HepG2 (cell line): ENCODE measurements around the gene IL1A. TPM values are rescaled to one million over a fixed set of nuclear protein-coding genes. Genes with fewer than 3 reads are reported as not detected.

Experiments
- ARNT2 ChIP-seq: sonication (generic); formaldehyde crosslinking; IDR thresholded peaks from 2 replicates; pipeline ENCODE4 v1.8.0; 2022; ENCODE audit warnings: mild to moderate bottlenecking, low read depth, missing genetic modification reagents, moderate library complexity
- KLF11 ChIP-seq: IDR thresholded peaks from 2 replicates; pipeline ENCODE4 v1.6.1; 2016; ENCODE audit warnings: missing compliant biosample characterization
- MAFG ChIP-seq: sonication (generic); formaldehyde crosslinking; IDR thresholded peaks from 2 replicates; pipeline ENCODE4 v1.5.1; 2020; ENCODE audit warnings: mild to moderate bottlenecking, missing genetic modification reagents
- NCOR1 ChIP-seq: fragments of 200-600 bp; sonication (generic); IDR thresholded peaks from 2 replicates; pipeline ENCODE4 v1.7.0; 2017; ENCODE audit warnings: antibody characterized with exemption, low read length, borderline replicate concordance
- SIN3B ChIP-seq: fragments of 150-350 bp; IDR thresholded peaks from 2 replicates; pipeline ENCODE4 v1.6.1; 2014; ENCODE audit warnings: low read length
- SYNCRIP ChIP-seq: fragments of 200-400 bp; formaldehyde crosslinking; IDR thresholded peaks from 2 replicates; pipeline ENCODE4 v1.6.1; 2018; ENCODE audit warnings: mild to moderate bottlenecking, low read depth, low read length; ENCODE audit not compliant: insufficient read depth
- THYN1 ChIP-seq: sonication (generic); formaldehyde crosslinking; IDR thresholded peaks from 2 replicates; pipeline ENCODE4 v1.8.1; 2023; ENCODE audit warnings: low read depth, mild to moderate bottlenecking, moderate library complexity, missing genetic modification reagents, borderline replicate concordance
- ZBTB7A ChIP-seq: sonication (generic); formaldehyde crosslinking; IDR thresholded peaks from 2 replicates; pipeline ENCODE4 v1.8.0; 2022; ENCODE audit warnings: mild to moderate bottlenecking, missing genetic modification reagents
- ZFAT ChIP-seq: sonication (generic); formaldehyde crosslinking; conservative IDR thresholded peaks from 2 replicates; pipeline ENCODE4 v1.8.1; 2023; ENCODE audit warnings: missing genetic modification reagents, inconsistent platforms
- ZMYM2 ChIP-seq: sonication (generic); formaldehyde crosslinking; IDR thresholded peaks from 2 replicates; pipeline ENCODE4 v1.8.0; 2022; ENCODE audit warnings: mild to moderate bottlenecking, missing genetic modification reagents
- ZNF432 ChIP-seq: sonication (generic); formaldehyde crosslinking; IDR thresholded peaks from 2 replicates; pipeline ENCODE4 v1.5.0; 2020; ENCODE audit warnings: missing genetic modification reagents, mild to moderate bottlenecking, borderline replicate concordance
- ZNF589 ChIP-seq: sonication (generic); formaldehyde crosslinking; conservative IDR thresholded peaks from 2 replicates; pipeline ENCODE4 v1.8.0; 2022; ENCODE audit warnings: mild to moderate bottlenecking, moderate library complexity, missing genetic modification reagents
- ZNF614 ChIP-seq: IDR thresholded peaks from 2 replicates; pipeline ENCODE4 v1.6.1; 2018; ENCODE audit warnings: missing biosample characterization, missing genetic modification reagents, inconsistent platforms, borderline replicate concordance
- ZNF766 ChIP-seq: sonication (generic); formaldehyde crosslinking; IDR thresholded peaks from 2 replicates; pipeline ENCODE4 v1.5.0; 2020; ENCODE audit warnings: missing genetic modification reagents, borderline replicate concordance
- ZNF781 ChIP-seq: sonication (generic); formaldehyde crosslinking; IDR thresholded peaks from 2 replicates; pipeline ENCODE4 v1.5.1; 2020; ENCODE audit warnings: borderline replicate concordance, mild to moderate bottlenecking, missing genetic modification reagents; ENCODE audit errors: not compliant biosample characterization
- polyA plus RNA-seq, 8 experiments: library from polyadenylated mRNA; depleted of rRNA in 3 of 8; stranded (reverse) in 7 of 8; unstranded in 1 of 8; fragments of >200 nt; fragmentation: Illumina TruSeq in 4 of 8; extraction: Trizol in 4 of 8; gene quantifications; 2 replicates each; pipeline versions ENCODE4 v1.2.1 to v1.2.3, GENCODE V29; 2011 to 2016; ENCODE audit warnings: low read depth in 4 of 8, missing spikeins in 1 of 8, mixed read lengths in 1 of 8; ENCODE audit not compliant: insufficient read depth in 1 of 8
- total RNA-seq, 5 experiments: library from RNA; depleted of rRNA; stranded (reverse); fragments of >200 nt; fragmentation: Illumina TruSeq; extraction: Trizol; gene quantifications; 2 replicates each; pipeline ENCODE4 v1.2.3, GENCODE V29; 2016; ENCODE audit warnings: low read depth in 1 of 5
- TF ChIP-seq, protein P1 (sequence below), 2 experiments: fragments of 450-650 bp in 1 of 2; sonication (generic) in 1 of 2; formaldehyde crosslinking; IDR thresholded peaks; 2 replicates each; pipeline versions ENCODE4 v1.5.0 to v1.8.0; 2020 to 2022; ENCODE audit warnings: mild to moderate bottlenecking in 1 of 2, missing genetic modification reagents in 1 of 2
- TF ChIP-seq, protein P2 (sequence below): IDR thresholded peaks from 2 replicates; pipeline ENCODE4 v1.6.1; 2016; ENCODE audit warnings: control low read depth
- TF ChIP-seq, protein P3 (sequence below): IDR thresholded peaks from 2 replicates; pipeline ENCODE4 v1.6.1; 2016; ENCODE audit warnings: missing compliant biosample characterization, missing genetic modification reagents, borderline replicate concordance
- TF ChIP-seq, protein P4 (sequence below): IDR thresholded peaks from 2 replicates; pipeline ENCODE4 v1.6.1; 2016; ENCODE audit warnings: low read depth, borderline replicate concordance
- TF ChIP-seq, protein P5 (sequence below): sonication (generic); formaldehyde crosslinking; IDR thresholded peaks from 2 replicates; pipeline ENCODE4 v1.4.0; 2020; ENCODE audit warnings: missing genetic modification reagents, borderline replicate concordance

IL1A gene
- total and polyA plus RNA-seq, 2 of the 13 experiments (the other 11 are each of a cell fraction or from before 2014, with no cell fraction given) = not detected

DNA sequence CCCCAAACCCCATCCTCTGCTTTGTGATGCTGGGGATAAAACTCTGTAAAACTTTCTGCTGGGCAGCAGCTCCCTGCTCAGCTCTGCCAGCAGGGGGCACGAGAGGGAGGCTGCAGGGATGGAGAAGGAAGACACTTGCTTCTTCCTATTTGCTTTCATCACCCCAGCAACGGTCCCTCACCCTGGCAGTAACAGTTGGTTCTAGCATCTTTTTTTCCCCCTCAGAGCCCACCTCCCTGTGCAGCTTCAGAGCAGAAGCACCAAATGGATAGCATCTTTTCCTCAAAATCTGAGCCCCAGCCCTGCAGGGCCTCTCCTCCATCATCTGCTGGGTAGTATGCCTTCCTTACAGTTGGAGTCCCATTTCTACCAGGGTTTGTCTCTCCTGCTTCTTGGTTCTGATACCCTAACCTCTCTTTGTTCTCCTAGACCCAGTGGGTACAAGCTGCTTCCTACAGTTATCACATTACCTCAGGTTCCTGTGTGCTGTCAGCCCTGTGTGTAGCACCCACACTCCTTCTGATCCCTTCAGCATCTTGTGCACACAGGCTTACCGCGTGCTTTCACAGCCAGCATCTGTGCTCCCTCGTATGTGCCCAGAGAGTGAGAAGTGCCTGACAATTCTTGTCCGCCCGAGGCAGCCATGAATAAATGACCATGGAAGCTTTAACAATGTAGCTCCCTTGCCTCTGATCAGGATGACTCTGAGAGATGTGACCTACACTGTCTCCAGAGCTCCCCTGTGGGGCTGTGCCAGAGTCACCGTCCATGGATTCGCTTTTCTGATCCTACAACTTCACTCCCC is 34.3 kb downstream of the IL1A start (continued):
- TF ChIP-seq, protein P1, sequence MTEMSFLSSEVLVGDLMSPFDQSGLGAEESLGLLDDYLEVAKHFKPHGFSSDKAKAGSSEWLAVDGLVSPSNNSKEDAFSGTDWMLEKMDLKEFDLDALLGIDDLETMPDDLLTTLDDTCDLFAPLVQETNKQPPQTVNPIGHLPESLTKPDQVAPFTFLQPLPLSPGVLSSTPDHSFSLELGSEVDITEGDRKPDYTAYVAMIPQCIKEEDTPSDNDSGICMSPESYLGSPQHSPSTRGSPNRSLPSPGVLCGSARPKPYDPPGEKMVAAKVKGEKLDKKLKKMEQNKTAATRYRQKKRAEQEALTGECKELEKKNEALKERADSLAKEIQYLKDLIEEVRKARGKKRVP (CRISPR knock-in tag; IDR thresholded peaks at IDR 0.05) = peak in 1 of 2 experiments; percentile 10; a peak in 1 of 4 replicates
- no peak for TF ChIP-seq THYN1 (CRISPR knock-in tag)
- no peak for TF ChIP-seq SIN3B
- TF ChIP-seq ZBTB7A = no peak
- 0 out of 2 replicates have a peak, but pooled peaks have one; percentile 4 for TF ChIP-seq NCOR1
- TF ChIP-seq, protein P2, sequence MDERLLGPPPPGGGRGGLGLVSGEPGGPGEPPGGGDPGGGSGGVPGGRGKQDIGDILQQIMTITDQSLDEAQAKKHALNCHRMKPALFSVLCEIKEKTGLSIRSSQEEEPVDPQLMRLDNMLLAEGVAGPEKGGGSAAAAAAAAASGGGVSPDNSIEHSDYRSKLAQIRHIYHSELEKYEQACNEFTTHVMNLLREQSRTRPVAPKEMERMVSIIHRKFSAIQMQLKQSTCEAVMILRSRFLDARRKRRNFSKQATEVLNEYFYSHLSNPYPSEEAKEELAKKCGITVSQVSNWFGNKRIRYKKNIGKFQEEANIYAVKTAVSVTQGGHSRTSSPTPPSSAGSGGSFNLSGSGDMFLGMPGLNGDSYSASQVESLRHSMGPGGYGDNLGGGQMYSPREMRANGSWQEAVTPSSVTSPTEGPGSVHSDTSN (CRISPR knock-in tag) = no peak
- TF ChIP-seq, protein P3, sequence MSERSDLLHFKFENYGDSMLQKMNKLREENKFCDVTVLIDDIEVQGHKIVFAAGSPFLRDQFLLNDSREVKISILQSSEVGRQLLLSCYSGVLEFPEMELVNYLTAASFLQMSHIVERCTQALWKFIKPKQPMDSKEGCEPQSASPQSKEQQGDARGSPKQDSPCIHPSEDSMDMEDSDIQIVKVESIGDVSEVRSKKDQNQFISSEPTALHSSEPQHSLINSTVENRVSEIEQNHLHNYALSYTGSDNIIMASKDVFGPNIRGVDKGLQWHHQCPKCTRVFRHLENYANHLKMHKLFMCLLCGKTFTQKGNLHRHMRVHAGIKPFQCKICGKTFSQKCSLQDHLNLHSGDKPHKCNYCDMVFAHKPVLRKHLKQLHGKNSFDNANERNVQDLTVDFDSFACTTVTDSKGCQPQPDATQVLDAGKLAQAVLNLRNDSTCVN (CRISPR knock-in tag) = 0 out of 2 replicates have a peak, but pooled peaks have one; percentile 44
- no peak for TF ChIP-seq SYNCRIP
- no peak for TF ChIP-seq ZNF589 (CRISPR knock-in tag)
- TF ChIP-seq ZNF432 (CRISPR knock-in tag) = no peak
- TF ChIP-seq ZNF614 (CRISPR knock-in tag) = peak; percentile 82; the same call in 1 of the 2 replicates
- no peak for TF ChIP-seq ZFAT
- no peak for TF ChIP-seq ARNT2
- no peak for TF ChIP-seq ZNF781 (CRISPR knock-in tag)
- no peak for TF ChIP-seq MAFG (CRISPR knock-in tag)
- TF ChIP-seq ZMYM2 (CRISPR knock-in tag) = no peak
- TF ChIP-seq, protein P4, sequence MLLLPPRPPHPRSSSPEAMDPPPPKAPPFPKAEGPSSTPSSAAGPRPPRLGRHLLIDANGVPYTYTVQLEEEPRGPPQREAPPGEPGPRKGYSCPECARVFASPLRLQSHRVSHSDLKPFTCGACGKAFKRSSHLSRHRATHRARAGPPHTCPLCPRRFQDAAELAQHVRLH (CRISPR knock-in tag) = peak; percentile 89; the same call in 1 of the 2 replicates
- TF ChIP-seq KLF11 = no peak
- no peak for TF ChIP-seq ZNF766
- TF ChIP-seq, protein P5, sequence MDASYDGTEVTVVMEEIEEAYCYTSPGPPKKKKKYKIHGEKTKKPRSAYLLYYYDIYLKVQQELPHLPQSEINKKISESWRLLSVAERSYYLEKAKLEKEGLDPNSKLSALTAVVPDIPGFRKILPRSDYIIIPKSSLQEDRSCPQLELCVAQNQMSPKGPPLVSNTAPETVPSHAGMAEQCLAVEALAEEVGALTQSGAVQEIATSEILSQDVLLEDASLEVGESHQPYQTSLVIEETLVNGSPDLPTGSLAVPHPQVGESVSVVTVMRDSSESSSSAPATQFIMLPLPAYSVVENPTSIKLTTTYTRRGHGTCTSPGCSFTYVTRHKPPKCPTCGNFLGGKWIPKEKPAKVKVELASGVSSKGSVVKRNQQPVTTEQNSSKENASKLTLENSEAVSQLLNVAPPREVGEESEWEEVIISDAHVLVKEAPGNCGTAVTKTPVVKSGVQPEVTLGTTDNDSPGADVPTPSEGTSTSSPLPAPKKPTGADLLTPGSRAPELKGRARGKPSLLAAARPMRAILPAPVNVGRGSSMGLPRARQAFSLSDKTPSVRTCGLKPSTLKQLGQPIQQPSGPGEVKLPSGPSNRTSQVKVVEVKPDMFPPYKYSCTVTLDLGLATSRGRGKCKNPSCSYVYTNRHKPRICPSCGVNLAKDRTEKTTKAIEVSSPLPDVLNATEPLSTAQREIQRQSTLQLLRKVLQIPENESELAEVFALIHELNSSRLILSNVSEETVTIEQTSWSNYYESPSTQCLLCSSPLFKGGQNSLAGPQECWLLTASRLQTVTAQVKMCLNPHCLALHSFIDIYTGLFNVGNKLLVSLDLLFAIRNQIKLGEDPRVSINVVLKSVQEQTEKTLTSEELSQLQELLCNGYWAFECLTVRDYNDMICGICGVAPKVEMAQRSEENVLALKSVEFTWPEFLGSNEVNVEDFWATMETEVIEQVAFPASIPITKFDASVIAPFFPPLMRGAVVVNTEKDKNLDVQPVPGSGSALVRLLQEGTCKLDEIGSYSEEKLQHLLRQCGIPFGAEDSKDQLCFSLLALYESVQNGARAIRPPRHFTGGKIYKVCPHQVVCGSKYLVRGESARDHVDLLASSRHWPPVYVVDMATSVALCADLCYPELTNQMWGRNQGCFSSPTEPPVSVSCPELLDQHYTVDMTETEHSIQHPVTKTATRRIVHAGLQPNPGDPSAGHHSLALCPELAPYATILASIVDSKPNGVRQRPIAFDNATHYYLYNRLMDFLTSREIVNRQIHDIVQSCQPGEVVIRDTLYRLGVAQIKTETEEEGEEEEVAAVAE (CRISPR knock-in tag) = peak; percentile 62; the same call in 1 of the 2 replicates
